CD4-positive, alpha-beta memory T cell (primary cell): ENCODE data around the gene TMEM158. TPM values are rescaled to one million over a fixed set of nuclear protein-coding genes. Genes with fewer than 3 reads are reported as not detected.

Experiments used
- CTCF ChIA-PET: fragments of 350-600 bp; sonication (Branson Sonifier 250); formaldehyde crosslinking; loops from one replicate; lab custom pipeline; 2021; ENCODE audit warnings: inconsistent platforms; ENCODE audit not compliant: partially characterized antibody; lab: Charles Lee
- POLR2A ChIA-PET: fragments of 350-600 bp; sonication (Branson Sonifier 250); formaldehyde crosslinking; loops from one replicate; lab custom pipeline; 2021; ENCODE audit not compliant: partially characterized antibody; lab: Charles Lee
- DNase-seq, 5 donors: peaks; one replicate each; pipeline versions ENCODE4 v3.0.0 to v3.0.0-alpha.2; 2020 to 2022; ENCODE audit warnings: mixed read lengths in 1 of 5
- H3K27ac ChIP-seq: one replicate; pipeline ENCODE4 v1.7.0; 2013; ENCODE audit warnings: low read depth, low read length
- H3K27me3 ChIP-seq: 2 replicates; pipeline ENCODE4 v1.7.0; 2013; ENCODE audit warnings: mild to moderate bottlenecking, low read length, moderate library complexity; ENCODE audit not compliant: insufficient read depth
- H3K36me3 ChIP-seq: 2 replicates; pipeline ENCODE4 v1.7.0; 2013; ENCODE audit warnings: mild to moderate bottlenecking, low read length, moderate library complexity; ENCODE audit not compliant: insufficient read depth
- H3K4me1 ChIP-seq: 2 replicates; pipeline ENCODE4 v1.7.0; 2013; ENCODE audit warnings: mild to moderate bottlenecking, low read length, moderate library complexity; ENCODE audit not compliant: insufficient read depth
- H3K4me3 ChIP-seq, 2 donors: one replicate each; pipeline ENCODE4 v1.7.0; 2013; ENCODE audit warnings: low read length in 2 of 2, mild to moderate bottlenecking in 1 of 2
- H3K9me3 ChIP-seq, 2 donors: one replicate each; pipeline ENCODE4 v1.7.0; 2013; ENCODE audit warnings: low read length in 2 of 2, control low read depth in 1 of 2; ENCODE audit not compliant: control insufficient read depth in 1 of 2
- H3K27ac Mint-ChIP-seq, 7 donors: one replicate each; pipeline ENCODE4 v1.8.0; 2020 to 2021; ENCODE audit warnings: mixed read lengths in 7 of 7, mild to moderate bottlenecking in 6 of 7, inconsistent platforms in 3 of 7, moderate library complexity in 3 of 7
- H3K27me3 Mint-ChIP-seq, 2 donors: one replicate each; pipeline ENCODE4 v1.8.0; 2020 to 2021; ENCODE audit warnings: mixed read lengths in 2 of 2
- H3K36me3 Mint-ChIP-seq, 2 donors: one replicate each; pipeline ENCODE4 v1.8.0; 2020 to 2021; ENCODE audit warnings: mixed read lengths in 2 of 2, inconsistent platforms in 1 of 2, mild to moderate bottlenecking in 1 of 2
- H3K4me1 Mint-ChIP-seq, 4 donors: one replicate each; pipeline ENCODE4 v1.8.0; 2020 to 2021; ENCODE audit warnings: mixed read lengths in 4 of 4, mild to moderate bottlenecking in 1 of 4
- H3K4me3 Mint-ChIP-seq, 8 donors: one replicate each; pipeline ENCODE4 v1.8.0; 2020 to 2021; ENCODE audit warnings: mixed read lengths in 8 of 8, mild to moderate bottlenecking in 7 of 8, moderate library complexity in 6 of 8, inconsistent platforms in 3 of 8
- H3K9me3 Mint-ChIP-seq, 8 donors: one replicate each; pipeline ENCODE4 v1.8.0; 2020 to 2021; ENCODE audit warnings: mixed read lengths in 8 of 8, mild to moderate bottlenecking in 5 of 8, inconsistent platforms in 3 of 8, moderate library complexity in 1 of 8
- intact Hi-C: fragments of 100-400 bp; cut with micrococcal nuclease; formaldehyde crosslinking; loops from one replicate; pipeline ENCODE4 v1.15.1; 2023
- polyA plus RNA-seq, 2 donors: library from polyadenylated mRNA; unstranded; fragments of 300-500 nt; fragmentation: Illumina TruSeq; gene quantifications; one replicate each; pipeline ENCODE4 v1.2.3, GENCODE V29; 2021
- total RNA-seq, 2 experiments: library from RNA; stranded (reverse); gene quantifications; one replicate each; pipeline ENCODE4 v1.2.3, GENCODE V29; 2021

Gene TMEM158
- total RNA-seq (not detected), polyA plus RNA-seq (not detected)

GRCh38 chr3:45226206-45226915 lies at the start of gene TMEM158:
TSS of gene TMEM158 (minus strand) at chr3:45226287. CDS start at chr3:45226027, 260 bp downstream.
- Mint-ChIP-seq H3K4me1 (peaks cover 7 to 17% (median 13%) of the 10 kb centered on the region in 4 donors), H3K36me3 (no peaks in the 10 kb centered on the region), H3K9me3 (no peaks in the 10 kb centered on the region), H3K27ac (peak within 1 kb of the TSS in 1 of 7 donors; percentile 73), H3K4me3 (peak within 1 kb of the TSS; percentile 61 to 83 (median 80)), H3K27me3 (peaks cover 48 to 63% of the 10 kb centered on the region in 2 donors)
- H3K9me3 ChIP-seq: no peaks in the 10 kb centered on the region
- POLR2A ChIA-PET: no interaction called here
- peaks cover 11% of the 10 kb centered on the region for H3K4me1 ChIP-seq
- no peaks in the 10 kb centered on the region for H3K36me3 ChIP-seq
- H3K27ac ChIP-seq: no peak within 1 kb of the TSS
- peaks cover 46% of the 10 kb centered on the region for H3K27me3 ChIP-seq
- intact Hi-C loops: no loop called here
- DNase-seq: peak; percentile 46 to 76 (median 49)
- CTCF ChIA-PET: interaction anchor here (2.2 to 6.0 kb wide), 2 partner anchors 16 to 185 kb away, joined by 9 to 29 read pairs; no protein-coding TSS in a partner anchor
- no peak within 1 kb of the TSS for H3K4me3 ChIP-seq

GRCh38 chr3:45275006-45275704 lies 49.1 kb upstream of the TMEM158 start:
- Mint-ChIP-seq H3K36me3 (peaks cover 0 to 9% of the 10 kb centered on the region in 2 donors), H3K27me3 (peaks cover 7 to 17% of the 10 kb centered on the region in 2 donors), H3K9me3 (peaks cover 0 to 45% (median 33%) of the 10 kb centered on the region in 8 donors), H3K4me3 (no peak overlapping the region), H3K4me1 (no peaks in the 10 kb centered on the region), H3K27ac (no peak overlapping the region)
- DNase-seq: no peak
- Histone ChIP-seq H3K27ac (no peak overlapping the region), H3K27me3 (no peaks in the 10 kb centered on the region), H3K9me3 (no peaks in the 10 kb centered on the region), H3K36me3 (no peaks in the 10 kb centered on the region), H3K4me1 (no peaks in the 10 kb centered on the region), H3K4me3 (no peak overlapping the region)
- CTCF ChIA-PET: no interaction called here
- POLR2A ChIA-PET: no interaction called here
- intact Hi-C loops: no loop called here

GRCh38 chr3:45273681-45274515 lies 47.8 kb upstream of the TMEM158 start:
- Mint-ChIP-seq H3K4me3 (no peak overlapping the region), H3K9me3 (peaks cover 0 to 35% (median 25%) of the 10 kb centered on the region in 8 donors), H3K36me3 (no peaks in the 10 kb centered on the region), H3K4me1 (no peaks in the 10 kb centered on the region), H3K27me3 (peaks cover 7 to 14% of the 10 kb centered on the region in 2 donors), H3K27ac (no peak overlapping the region)
- POLR2A ChIA-PET: no interaction called here
- CTCF ChIA-PET: interaction anchor here (1.8 kb wide), 1 partner anchor 10 kb away, joined by 3 read pairs; no protein-coding TSS in a partner anchor
- Histone ChIP-seq H3K9me3 (no peaks in the 10 kb centered on the region), H3K27ac (no peak overlapping the region), H3K36me3 (no peaks in the 10 kb centered on the region), H3K4me3 (no peak overlapping the region), H3K4me1 (no peaks in the 10 kb centered on the region), H3K27me3 (peaks cover 4% of the 10 kb centered on the region)
- intact Hi-C loops: no loop called here
- DNase-seq: no peak

GRCh38 chr3:45272828-45273470 lies 46.9 kb upstream of the TMEM158 start:
- intact Hi-C loops: no loop called here
- Mint-ChIP-seq H3K9me3 (peaks cover 0 to 25% (median 21%) of the 10 kb centered on the region in 8 donors), H3K27ac (no peak overlapping the region), H3K4me3 (no peak overlapping the region), H3K27me3 (peaks cover 8 to 14% of the 10 kb centered on the region in 2 donors), H3K4me1 (no peaks in the 10 kb centered on the region), H3K36me3 (no peaks in the 10 kb centered on the region)
- H3K36me3 ChIP-seq: no peaks in the 10 kb centered on the region
- no peak overlapping the region for H3K4me3 ChIP-seq
- peaks cover 4% of the 10 kb centered on the region for H3K27me3 ChIP-seq
- H3K27ac ChIP-seq: no peak overlapping the region
- ChIA-PET CTCF (interaction anchor here (1.8 kb wide), 1 partner anchor 9 kb away, joined by 3 read pairs; no protein-coding TSS in a partner anchor), POLR2A (no interaction called here)
- H3K9me3 ChIP-seq: no peaks in the 10 kb centered on the region
- no peaks in the 10 kb centered on the region for H3K4me1 ChIP-seq
- no peak for DNase-seq

GRCh38 chr3:45272032-45272810 lies 46.1 kb upstream of the TMEM158 start:
- DNase-seq: no peak
- Mint-ChIP-seq H3K9me3 (peaks cover 0 to 18% (median 14%) of the 10 kb centered on the region in 8 donors), H3K27ac (no peak overlapping the region), H3K36me3 (no peaks in the 10 kb centered on the region), H3K4me3 (no peak overlapping the region), H3K27me3 (peaks cover 8 to 14% of the 10 kb centered on the region in 2 donors), H3K4me1 (no peaks in the 10 kb centered on the region)
- intact Hi-C loops: no loop called here
- POLR2A ChIA-PET: no interaction called here
- no peak overlapping the region for H3K27ac ChIP-seq
- H3K9me3 ChIP-seq: no peaks in the 10 kb centered on the region
- CTCF ChIA-PET: interaction anchor here (1.8 kb wide), 1 partner anchor 9 kb away, joined by 3 read pairs; no protein-coding TSS in a partner anchor
- no peaks in the 10 kb centered on the region for H3K36me3 ChIP-seq
- no peak overlapping the region for H3K4me3 ChIP-seq
- peaks cover 4% of the 10 kb centered on the region for H3K27me3 ChIP-seq
- H3K4me1 ChIP-seq: no peaks in the 10 kb centered on the region

GRCh38 chr3:45269952-45270351 lies 43.9 kb upstream of the TMEM158 start:
- Mint-ChIP-seq H3K27ac (no peak overlapping the region), H3K9me3 (peaks cover 0 to under 1% (median 0%) of the 10 kb centered on the region in 8 donors), H3K4me3 (no peak overlapping the region), H3K27me3 (peaks cover 8 to 9% of the 10 kb centered on the region in 2 donors), H3K36me3 (no peaks in the 10 kb centered on the region), H3K4me1 (no peaks in the 10 kb centered on the region)
- CTCF ChIA-PET: no interaction called here
- Histone ChIP-seq H3K27ac (no peak overlapping the region), H3K9me3 (no peaks in the 10 kb centered on the region), H3K36me3 (no peaks in the 10 kb centered on the region), H3K27me3 (peaks cover 4% of the 10 kb centered on the region), H3K4me1 (no peaks in the 10 kb centered on the region), H3K4me3 (no peak overlapping the region)
- DNase-seq: no peak
- POLR2A ChIA-PET: no interaction called here
- intact Hi-C loops: no loop called here
